Pancreas (tissue), 10 donors: ENCODE measurements around the gene IRF2. TPM values are rescaled to one million over a fixed set of nuclear protein-coding genes. Genes with fewer than 3 reads are reported as not detected.

ENCODE experiments used
- ATAC-seq, 4 donors: fragments of 200-7000 bp; cut with Tn5 transposase; one replicate each; pipeline versions ENCODE4 v1.8.0 to v1.9.1; 2020; ENCODE audit warnings: mild to moderate bottlenecking in 4 of 4, moderate library complexity in 4 of 4
- DNase-seq, 6 donors: peaks; one replicate each; pipeline ENCODE4 v3.0.0-alpha.2; 2020
- FAIRE-seq: peaks from 2 replicates; lab custom pipeline; 2012; peaks lifted over from hg19 to GRCh38; lab: Jason Lieb, UNC
- H3K27ac ChIP-seq, 4 donors: fragments of 200-600 bp; sonication (generic); 1 replicate in 3 of 4; 2 replicates in 1 of 4; pipeline versions ENCODE4 v1.5.0 to v1.8.0; 2020
- H3K27me3 ChIP-seq, 4 donors: fragments of 200-600 bp; one replicate each; pipeline ENCODE4 v1.8.0; 2021
- H3K36me3 ChIP-seq, 3 donors: fragments of 200-600 bp; sonication (generic) in 1 of 3; one replicate each; pipeline versions ENCODE4 v1.5.0 to v1.8.0; 2020 to 2021
- H3K4me1 ChIP-seq, 3 donors: fragments of 200-600 bp; one replicate each; pipeline ENCODE4 v1.8.0; 2021
- H3K4me3 ChIP-seq, 4 donors: fragments of 200-600 bp; sonication (generic) in 2 of 4; one replicate each; pipeline versions ENCODE4 v1.5.0 to v1.8.0; 2020 to 2021
- H3K9me3 ChIP-seq, 4 donors: fragments of 200-600 bp; one replicate each; pipeline ENCODE4 v1.8.0; 2021
- CTCF ChIP-seq, 4 donors: fragments of 200-600 bp; sonication (generic) in 3 of 4; IDR thresholded peaks; one replicate each; pipeline versions ENCODE4 v1.5.0 to v1.8.0; 2021; ENCODE audit warnings: antibody characterized with exemption in 4 of 4
- WGBS, 2 donors: extraction: QIAGEN DNeasy Blood & Tissue Kit; methylation state at CpG; one replicate each; pipeline ENCODE4 v1.1.7; 2013; 5-methylcytosine and 5-hydroxymethylcytosine counted together
- intact Hi-C, 3 donors: fragments of 100-400 bp; cut with DNase I; formaldehyde crosslinking; loops; one replicate each; pipeline versions ENCODE4 v1.11.1 to v1.14.2; 2022
- polyA plus RNA-seq, 2 donors: library from polyadenylated mRNA; stranded (reverse); fragments of 200-250 nt; gene quantifications; one replicate each; pipeline ENCODE4 v1.2.3, GENCODE V29; 2013
- total RNA-seq, 6 donors: library from RNA; stranded (reverse); fragmentation: NEBNext Ultra II Directional in 4 of 6; extraction: Animal tissue kit (Norgen Biotek cat#: 25700) in 4 of 6; gene quantifications; one replicate each; pipeline versions ENCODE4 v1.2.1 to v1.2.4, GENCODE V29; 2021 to 2023
- donor health status: healthy with polysubstance abuse.
- donor health status: DM: no; HTN: no; CAD: no; lungs with moderate emphysema.
- donor health status: DM: no; HTN: no; CAD: no.
- donor health status: control.
- donor health status: control.
- donor health status: Bipolar disorder and iron deficiency.
- donor health status: DM: yes; HTN: yes; CAD: no.
- donor health status: DM: no; HTN: no; CAD: no.
- donor health status: DM: no; HTN: no; CAD: no.
- donor health status: DM: yes; HTN: yes; CAD: no.

Gene IRF2
- total and polyA plus RNA-seq, 8 donors = 6.8 to 32.3 (median 12.3) TPM

GRCh38 chr4:184355111-184355604 lies 119.2 kb downstream of the IRF2 start:
- DNase-seq (peak in 1 of 6 donors; percentile 52), ATAC-seq (peak in 3 of 4 donors; percentile 75 to 87 (median 87)), FAIRE-seq (no peak)
- Histone ChIP-seq H3K9me3 (no peaks in the 10 kb centered on the region), H3K27me3 (no peaks in the 10 kb centered on the region), H3K4me3 (no peak overlapping the region), H3K27ac (peak overlapping the region in 2 of 4 donors; percentile 58 to 60), H3K4me1 (peaks cover 0 to 5% (median 0%) of the 10 kb centered on the region in 3 donors), H3K36me3 (no peaks in the 10 kb centered on the region)
- intact Hi-C loops = no loop called here
- 31 to 43% methylated on average over 2 of the region's 2 CpGs for WGBS, 2 donors
- TF ChIP-seq CTCF (IDR thresholded peaks at IDR 0.05) = no peak

GRCh38 chr4:184352891-184353290 lies 121.5 kb downstream of the IRF2 start:
- Histone ChIP-seq H3K9me3 (no peaks in the 10 kb centered on the region), H3K4me1 (peaks cover 14 to 25% (median 16%) of the 10 kb centered on the region in 3 donors), H3K27me3 (no peaks in the 10 kb centered on the region), H3K36me3 (no peaks in the 10 kb centered on the region), H3K4me3 (no peak overlapping the region), H3K27ac (no peak overlapping the region)
- WGBS, 2 donors = 90 to 95% methylated on average over 5 of the region's 5 CpGs
- ATAC-seq = no peak
- FAIRE-seq = no peak
- intact Hi-C loops = no loop called here
- no peak for TF ChIP-seq CTCF (IDR thresholded peaks at IDR 0.05)
- no peak for DNase-seq

- no peak for TF ChIP-seq CTCF (IDR thresholded peaks at IDR 0.05)
- no peak overlapping the region for H3K4me3 ChIP-seq
- no peaks in the 10 kb centered on the region for H3K9me3 ChIP-seq
- H3K36me3 ChIP-seq = no peaks in the 10 kb centered on the region
- intact Hi-C loops = no loop called here
- no peaks in the 10 kb centered on the region for H3K27me3 ChIP-seq
- WGBS, 2 donors = 94% methylated on average over 19 of the region's 19 CpGs
- H3K4me1 ChIP-seq = peaks cover 24 to 35% (median 26%) of the 10 kb centered on the region in 3 donors
- FAIRE-seq = no peak
- no peak overlapping the region for H3K27ac ChIP-seq
- no peak for DNase-seq
- ATAC-seq = no peak
Measured at GRCh38 chr4:184351560-184352451, 122.5 kb downstream of the IRF2 start.

GRCh38 chr4:184350964-184351363 lies 123.4 kb downstream of the IRF2 start:
- no peak for TF ChIP-seq CTCF (IDR thresholded peaks at IDR 0.05)
- H3K27ac ChIP-seq = no peak overlapping the region
- intact Hi-C loops = no loop called here
- no peaks in the 10 kb centered on the region for H3K27me3 ChIP-seq
- H3K4me3 ChIP-seq = no peak overlapping the region
- WGBS, 2 donors = 97 to 100% methylated on average over 5 of the region's 5 CpGs
- ATAC-seq (no peak), FAIRE-seq (no peak), DNase-seq (no peak)
- H3K36me3 ChIP-seq = no peaks in the 10 kb centered on the region
- H3K4me1 ChIP-seq = peaks cover 26 to 36% (median 26%) of the 10 kb centered on the region in 3 donors
- H3K9me3 ChIP-seq = no peaks in the 10 kb centered on the region
